ENCODE data around the gene SH3GLB1.

DNA sequence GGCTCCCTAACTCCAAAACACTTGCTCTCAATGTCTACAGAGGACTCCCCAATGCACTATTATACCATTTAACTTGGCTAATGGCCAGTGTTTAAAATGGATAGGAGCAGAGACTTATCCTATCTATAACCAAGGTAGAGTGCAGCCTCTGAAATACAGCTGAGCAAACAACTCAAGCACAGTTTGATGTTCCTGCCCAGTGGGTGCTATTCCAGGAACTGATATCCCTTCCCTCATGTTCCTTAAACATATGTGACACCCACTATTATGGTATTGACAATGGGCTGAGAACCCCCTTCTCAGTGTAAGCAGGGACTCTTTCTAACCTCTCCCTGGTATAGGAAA, 51.7 kb downstream of the SH3GLB1 start:
- TF ChIP-seq POLR2AphosphoS5 (IDR thresholded peaks at IDR 0.05), result no peak
- TF ChIP-seq, protein P1, sequence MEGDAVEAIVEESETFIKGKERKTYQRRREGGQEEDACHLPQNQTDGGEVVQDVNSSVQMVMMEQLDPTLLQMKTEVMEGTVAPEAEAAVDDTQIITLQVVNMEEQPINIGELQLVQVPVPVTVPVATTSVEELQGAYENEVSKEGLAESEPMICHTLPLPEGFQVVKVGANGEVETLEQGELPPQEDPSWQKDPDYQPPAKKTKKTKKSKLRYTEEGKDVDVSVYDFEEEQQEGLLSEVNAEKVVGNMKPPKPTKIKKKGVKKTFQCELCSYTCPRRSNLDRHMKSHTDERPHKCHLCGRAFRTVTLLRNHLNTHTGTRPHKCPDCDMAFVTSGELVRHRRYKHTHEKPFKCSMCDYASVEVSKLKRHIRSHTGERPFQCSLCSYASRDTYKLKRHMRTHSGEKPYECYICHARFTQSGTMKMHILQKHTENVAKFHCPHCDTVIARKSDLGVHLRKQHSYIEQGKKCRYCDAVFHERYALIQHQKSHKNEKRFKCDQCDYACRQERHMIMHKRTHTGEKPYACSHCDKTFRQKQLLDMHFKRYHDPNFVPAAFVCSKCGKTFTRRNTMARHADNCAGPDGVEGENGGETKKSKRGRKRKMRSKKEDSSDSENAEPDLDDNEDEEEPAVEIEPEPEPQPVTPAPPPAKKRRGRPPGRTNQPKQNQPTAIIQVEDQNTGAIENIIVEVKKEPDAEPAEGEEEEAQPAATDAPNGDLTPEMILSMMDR (IDR thresholded peaks at IDR 0.05), result no peak
- no peak for TF ChIP-seq POLR2A (IDR thresholded peaks at IDR 0.05)
